SK-N-SH (cell line): ENCODE data around the gene DGCR2. TPM values are rescaled to one million over a fixed set of nuclear protein-coding genes. Genes with fewer than 3 reads are reported as not detected.
"Not testable (repeated sequence)": the region's sequence is repeated elsewhere in the genome, so short reads cannot be mapped to it uniquely, and the experiment has no call there.

Experiments
- CTCF ChIA-PET: fragments of 300-600, 350-600 bp; formaldehyde crosslinking; extraction: SDS; loops from one replicate; lab custom pipeline; 2021; lab: Yijun Ruan, JAX
- POLR2A ChIA-PET: fragments of 350-600 bp; sonication (Branson Sonifier 250); formaldehyde crosslinking; extraction: SDS; loops from one replicate; lab custom pipeline; 2020; ENCODE audit warnings: antibody characterized with exemption, inconsistent platforms; lab: Yijun Ruan, JAX
- DNase-seq: peaks from one replicate; pipeline ENCODE4 v3.0.0; 2012
- H2AFZ ChIP-seq: fragments of 200-600 bp; sonication (generic); 2 replicates; pipeline ENCODE4 v1.8.1; 2016; ENCODE audit warnings: antibody characterized with exemption, mild to moderate bottlenecking, low read depth
- H3F3A ChIP-seq: fragments of 200-600 bp; sonication (generic); replicated peaks from 2 replicates; pipeline ENCODE3; 2016; ENCODE audit warnings: antibody characterized with exemption, mild to moderate bottlenecking; ENCODE audit not compliant: insufficient read depth
- H3K27ac ChIP-seq, 2 experiments: fragments of 200-500 bp in 1 of 2; fragments of 200-600 bp in 1 of 2; sonication (Bioruptor generic) in 1 of 2; sonication (generic), shearing (Covaris generic) in 1 of 2; 2 replicates each; pipeline versions ENCODE4 v1.5.1 to v1.6.1; 2014 to 2016; ENCODE audit warnings: low read depth in 2 of 2, inconsistent platforms in 1 of 2, low read length in 1 of 2, mild to moderate bottlenecking in 1 of 2, mixed read lengths in 1 of 2
- H3K27me3 ChIP-seq: fragments of 200-600 bp; sonication (generic), shearing (Covaris generic); 2 replicates; pipeline ENCODE4 v1.6.1; 2016; ENCODE audit warnings: mixed run types; ENCODE audit not compliant: insufficient read depth
- H3K36me3 ChIP-seq, 2 experiments: fragments of 200-500 bp in 1 of 2; fragments of 200-600 bp in 1 of 2; sonication (Bioruptor generic) in 1 of 2; sonication (generic) in 1 of 2; replicated peaks in 1 of 2; 2 replicates each; pipeline versions ENCODE3 to v1.5.1; 2014 to 2016; ENCODE audit warnings: low read length in 1 of 2, mild to moderate bottlenecking in 1 of 2; ENCODE audit not compliant: insufficient read depth in 2 of 2, control insufficient read depth in 1 of 2
- H3K4me1 ChIP-seq, 2 experiments: fragments of 200-500 bp in 1 of 2; fragments of 200-600 bp in 1 of 2; sonication (Bioruptor generic) in 1 of 2; sonication (generic), shearing (Covaris generic) in 1 of 2; 2 replicates each; pipeline versions ENCODE4 v1.5.1 to v1.6.1; 2014 to 2016; ENCODE audit warnings: low read depth in 1 of 2, low read length in 1 of 2, mixed run types in 1 of 2; ENCODE audit not compliant: insufficient read depth in 2 of 2, control insufficient read depth in 1 of 2
- H3K4me2 ChIP-seq: fragments of 200-600 bp; sonication (generic), shearing (Covaris generic); 2 replicates; pipeline ENCODE4 v1.6.1; 2017; ENCODE audit warnings: mixed run types
- H3K4me3 ChIP-seq, 2 experiments: fragments of 200-500 bp in 1 of 2; fragments of 200-600 bp in 1 of 2; sonication (Bioruptor generic) in 1 of 2; sonication (generic), shearing (Covaris generic) in 1 of 2; 2 replicates each; pipeline versions ENCODE4 v1.5.1 to v1.8.1; 2014 to 2016; ENCODE audit warnings: low read depth in 2 of 2, inconsistent platforms in 1 of 2, low read length in 1 of 2, mild to moderate bottlenecking in 1 of 2, mixed read lengths in 1 of 2, moderate library complexity in 1 of 2
- H3K79me2 ChIP-seq: fragments of 200-600 bp; sonication (generic); 2 replicates; pipeline ENCODE4 v1.8.1; 2017; ENCODE audit warnings: mild to moderate bottlenecking; ENCODE audit not compliant: insufficient read depth
- H3K9ac ChIP-seq: fragments of 200-600 bp; sonication (generic); 2 replicates; pipeline ENCODE4 v1.6.1; 2017; ENCODE audit warnings: mixed run types
- H3K9me2 ChIP-seq: fragments of 200-600 bp; sonication (generic); 2 replicates; pipeline ENCODE4 v1.6.1; 2017; ENCODE audit warnings: mixed run types
- H3K9me3 ChIP-seq: fragments of 200-600 bp; sonication (generic); 2 replicates; pipeline ENCODE4 v1.6.1; 2017; ENCODE audit warnings: mixed run types, mild to moderate bottlenecking, moderate library complexity
- H4K20me1 ChIP-seq: fragments of 200-600 bp; sonication (generic); 2 replicates; pipeline ENCODE4 v1.6.1; 2017; ENCODE audit warnings: mild to moderate bottlenecking, mixed run types; ENCODE audit not compliant: insufficient read depth
- WGBS: methylation state at CpG from one replicate; pipeline ENCODE4 v1.1.6; 2017; ENCODE audit warnings: low lambda C conversion rate; 5-methylcytosine and 5-hydroxymethylcytosine counted together
- polyA plus RNA-seq, 3 experiments: library from polyadenylated mRNA; depleted of rRNA; stranded (reverse); fragments of >200 nt; gene quantifications; 2 replicates each; pipeline ENCODE4 v1.2.3, GENCODE V29; 2012

DGCR2 gene
- polyA plus RNA-seq, 1 of the 3 experiments (the other 2 are of a cell fraction) = 30.4 TPM

DNA sequence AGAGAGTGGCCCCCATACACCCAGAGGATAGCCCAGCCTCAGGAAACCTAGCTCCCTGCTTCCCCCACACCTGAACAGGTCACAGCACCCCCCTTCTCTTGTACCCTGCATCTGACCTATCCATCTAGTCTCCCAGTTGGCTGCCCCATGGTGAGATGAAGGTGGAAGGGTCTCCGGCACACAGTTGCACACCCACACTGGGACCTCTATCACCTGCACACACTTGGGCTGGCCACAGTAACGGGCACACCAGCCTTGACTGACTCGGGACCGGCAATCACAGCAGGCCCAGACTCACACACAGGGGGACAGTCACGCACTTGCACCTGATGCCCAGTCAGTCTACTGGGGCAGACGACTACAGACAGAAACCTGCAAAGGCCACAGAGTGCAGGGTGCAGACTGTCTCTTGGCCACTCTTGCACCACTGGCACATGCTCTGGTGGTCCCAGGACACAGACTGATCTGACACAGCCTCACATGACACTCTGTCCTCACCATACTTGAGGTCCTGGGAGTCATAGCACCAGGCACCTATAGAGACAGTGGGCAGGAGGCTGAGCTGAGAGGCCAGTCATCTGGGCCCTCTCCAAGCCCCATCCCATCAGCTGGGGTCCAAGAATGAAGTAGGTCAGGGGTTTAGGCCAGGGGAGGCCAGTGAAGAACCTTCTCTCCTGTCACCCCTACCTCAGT is 88.0 kb downstream of the DGCR2 start:
- H3F3A ChIP-seq, H4K20me1 ChIP-seq, H3K9me2 ChIP-seq, H3K36me3 ChIP-seq, H3K4me2 ChIP-seq, CTCF ChIA-PET, POLR2A ChIA-PET, H3K27me3 ChIP-seq, DNase-seq, H2AFZ ChIP-seq, H3K79me2 ChIP-seq, H3K4me3 ChIP-seq, H3K4me1 ChIP-seq, H3K9ac ChIP-seq, H3K27ac ChIP-seq, H3K9me3 ChIP-seq: not testable (repeated sequence)
- 80% methylated on average over 2 of the region's 6 CpGs for WGBS

GRCh38 chr22:19033568-19033905 is 88.7 kb downstream of the DGCR2 start:
- H3K4me1 ChIP-seq, H4K20me1 ChIP-seq, H3K9me3 ChIP-seq, H3K36me3 ChIP-seq, H3K27me3 ChIP-seq, DNase-seq, H2AFZ ChIP-seq, H3K27ac ChIP-seq, H3K4me3 ChIP-seq, CTCF ChIA-PET, POLR2A ChIA-PET, H3K79me2 ChIP-seq, H3F3A ChIP-seq, H3K4me2 ChIP-seq, H3K9ac ChIP-seq, H3K9me2 ChIP-seq: not testable (repeated sequence)
- 33% methylated on average over 1 of the region's 5 CpGs for WGBS

DNA sequence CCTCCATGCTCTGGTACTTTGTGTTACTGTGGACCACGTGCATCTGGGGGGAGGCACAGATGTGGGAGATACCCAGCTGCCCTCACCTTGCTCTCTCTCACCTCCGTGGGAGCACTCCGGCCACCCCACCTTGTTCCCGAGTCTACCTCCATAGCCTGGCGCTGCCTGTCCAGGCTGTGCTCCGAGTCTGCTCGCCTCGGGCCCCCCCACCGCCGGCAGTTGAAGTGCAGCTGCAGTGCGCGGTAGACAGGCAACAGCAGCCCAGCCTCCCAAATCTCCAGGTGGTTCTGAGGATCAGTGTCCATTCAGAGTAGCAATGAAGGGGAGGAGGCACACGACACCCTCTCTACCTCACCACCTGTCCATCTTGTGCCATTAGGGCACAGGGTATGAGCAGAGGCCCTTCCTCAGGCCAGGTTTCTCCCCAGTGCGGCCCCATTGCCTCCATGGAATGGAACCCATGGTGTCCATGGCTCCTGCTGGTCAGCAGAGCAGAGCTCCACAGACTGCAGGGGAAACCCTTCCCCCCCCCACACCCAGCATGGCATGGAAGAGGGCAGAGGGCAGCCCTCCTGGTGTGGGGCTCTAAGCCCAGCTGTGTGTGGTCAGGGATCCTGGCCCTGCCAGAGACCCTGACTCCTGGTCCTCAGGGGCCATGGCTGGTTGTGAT is 89.2 kb downstream of the DGCR2 start:
- WGBS = 17% methylated on average over 1 of the region's 14 CpGs
- CTCF ChIA-PET, H3K9me3 ChIP-seq, H3F3A ChIP-seq, H3K4me3 ChIP-seq, H2AFZ ChIP-seq, H3K79me2 ChIP-seq, H3K27ac ChIP-seq, H4K20me1 ChIP-seq, H3K27me3 ChIP-seq, H3K4me2 ChIP-seq, H3K9me2 ChIP-seq, DNase-seq, H3K9ac ChIP-seq, H3K36me3 ChIP-seq, POLR2A ChIA-PET, H3K4me1 ChIP-seq: not testable (repeated sequence)

DNA sequence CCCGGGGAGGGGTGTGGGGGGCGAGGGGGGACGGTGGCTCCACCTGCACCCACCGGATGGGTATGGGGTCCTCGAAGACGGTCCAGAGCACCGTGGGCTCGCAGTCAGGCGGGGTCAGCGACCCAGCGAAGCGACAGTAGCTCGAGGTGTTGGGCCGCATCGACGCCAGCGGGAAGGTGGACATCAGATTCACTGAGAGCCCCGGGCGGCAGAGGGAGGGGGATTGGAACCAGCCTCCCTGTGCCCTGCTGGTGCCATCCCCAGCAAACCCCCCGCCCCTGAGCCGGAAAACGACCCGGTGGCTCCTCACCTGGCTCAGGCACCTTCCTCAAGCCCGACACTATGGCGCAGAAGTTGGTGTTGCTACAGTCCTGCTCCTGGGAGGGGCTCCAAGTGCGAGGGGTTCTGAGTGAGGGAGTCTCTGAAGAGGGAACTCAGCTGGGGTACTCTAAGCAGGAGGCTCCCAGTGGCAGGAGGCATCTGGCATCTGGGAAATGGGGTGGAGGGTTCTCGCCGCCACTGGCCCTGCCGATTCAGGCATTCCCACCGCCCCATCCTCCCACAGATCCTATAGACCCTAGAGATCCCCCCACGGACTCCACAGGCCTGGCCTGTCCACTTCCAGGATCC is 89.9 kb downstream of the DGCR2 start:
- H3K79me2 ChIP-seq, H3K36me3 ChIP-seq, H3K9ac ChIP-seq, H3K9me2 ChIP-seq, H3F3A ChIP-seq, CTCF ChIA-PET, H2AFZ ChIP-seq, H3K4me1 ChIP-seq, H3K4me2 ChIP-seq, H3K9me3 ChIP-seq, POLR2A ChIA-PET, H4K20me1 ChIP-seq, H3K27me3 ChIP-seq, H3K27ac ChIP-seq, H3K4me3 ChIP-seq, DNase-seq: not testable (repeated sequence)
- WGBS = 83% methylated on average over 5 of the region's 31 CpGs

GRCh38 chr22:19030889-19031252 is 91.3 kb downstream of the DGCR2 start:
- H3K4me1 ChIP-seq, H3K9me3 ChIP-seq, DNase-seq, H3K36me3 ChIP-seq, H3K4me3 ChIP-seq, H4K20me1 ChIP-seq, CTCF ChIA-PET, H3K9me2 ChIP-seq, H2AFZ ChIP-seq, H3K27me3 ChIP-seq, H3K27ac ChIP-seq, H3F3A ChIP-seq, H3K4me2 ChIP-seq, H3K9ac ChIP-seq, H3K79me2 ChIP-seq, POLR2A ChIA-PET: not testable (repeated sequence)
- WGBS = no CpG with 5 or more reads among the region's 7 CpGs

DNA sequence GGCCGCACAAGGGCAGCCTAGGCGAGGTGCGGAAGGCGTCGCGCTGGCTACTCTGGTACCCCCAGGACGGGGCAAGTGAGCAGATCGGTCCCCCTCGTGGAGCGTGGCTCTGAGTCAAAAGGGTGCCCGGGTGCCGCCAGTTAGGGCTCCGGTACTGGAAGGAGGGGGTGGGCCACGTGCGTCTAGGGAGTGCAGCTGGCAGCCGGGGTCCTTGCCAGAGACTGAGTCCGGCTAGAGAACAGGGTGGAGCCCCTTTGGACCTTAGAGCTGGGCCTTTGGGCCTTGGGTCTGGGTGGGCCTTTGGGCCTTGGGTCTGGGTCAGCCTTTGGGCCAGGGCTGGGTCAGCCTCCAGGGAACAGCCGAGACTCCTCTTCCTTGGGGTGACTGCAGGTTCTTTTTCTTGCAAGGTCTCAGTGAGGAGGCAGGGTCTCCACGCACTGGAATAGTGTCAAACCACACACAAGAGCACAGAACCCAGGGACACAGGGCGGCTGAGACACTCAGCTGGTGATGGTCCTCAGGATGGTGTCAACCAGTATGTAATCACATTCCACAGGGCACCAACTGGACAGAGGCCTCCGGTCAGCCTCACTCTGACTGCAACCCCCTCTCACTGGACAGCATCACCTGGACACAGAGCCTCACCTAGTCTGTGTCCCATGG is 91.9 kb downstream of the DGCR2 start:
- H3K4me2 ChIP-seq, H3K27ac ChIP-seq, H3K27me3 ChIP-seq, H3K9me2 ChIP-seq, H3K4me1 ChIP-seq, POLR2A ChIA-PET, H4K20me1 ChIP-seq, H3K4me3 ChIP-seq, H3K36me3 ChIP-seq, CTCF ChIA-PET, H3K9ac ChIP-seq, DNase-seq, H2AFZ ChIP-seq, H3K9me3 ChIP-seq, H3F3A ChIP-seq, H3K79me2 ChIP-seq: not testable (repeated sequence)
- 71% methylated on average over 4 of the region's 21 CpGs for WGBS
